Tibial nerve (tissue), 4 donors: ENCODE measurements around the gene CCL20. TPM values are rescaled to one million over a fixed set of nuclear protein-coding genes. Genes with fewer than 3 reads are reported as not detected.

Source experiments
- DNase-seq, 2 donors: peaks; one replicate each; pipeline ENCODE4 v3.0.0-alpha.2; 2019; ENCODE audit warnings: low spot score in 2 of 2
- H3K27ac ChIP-seq, 4 donors: fragments of 200-600 bp; sonication (generic) in 3 of 4; one replicate each; pipeline ENCODE4 v1.5.1; 2017 to 2019; ENCODE audit warnings: mild to moderate bottlenecking in 1 of 4
- H3K27me3 ChIP-seq, 2 donors: fragments of 200-600 bp; sonication (generic) in 1 of 2; one replicate each; pipeline versions ENCODE4 v1.5.1 to v1.6.0; 2017 to 2019
- H3K36me3 ChIP-seq, 3 donors: fragments of 200-600 bp; sonication (generic); one replicate each; pipeline ENCODE4 v1.5.1; 2018 to 2019
- H3K4me1 ChIP-seq, 4 donors: fragments of 200-600 bp; sonication (generic) in 3 of 4; one replicate each; pipeline ENCODE4 v1.5.1; 2017 to 2019
- H3K4me3 ChIP-seq, 4 donors: fragments of 200-600 bp; sonication (generic) in 3 of 4; one replicate each; pipeline ENCODE4 v1.5.1; 2017 to 2019; ENCODE audit warnings: mild to moderate bottlenecking in 1 of 4, moderate library complexity in 1 of 4
- H3K9me3 ChIP-seq, 4 donors: fragments of 200-600 bp; sonication (generic) in 3 of 4; one replicate each; pipeline ENCODE4 v1.5.1; 2017 to 2019
- CTCF ChIP-seq, 5 experiments: fragments of 200-600 bp in 3 of 5; fragments of 450-650 bp in 2 of 5; sonication (generic) in 3 of 5; IDR thresholded peaks; one replicate each; pipeline ENCODE4 v1.5.1; 2016 to 2019; ENCODE audit warnings: antibody characterized with exemption in 5 of 5, mild to moderate bottlenecking in 3 of 5, moderate library complexity in 2 of 5
- EP300 ChIP-seq, 2 donors: sonication (generic); formaldehyde crosslinking; IDR thresholded peaks; one replicate each; pipeline ENCODE4 v1.6.1; 2017; ENCODE audit warnings: antibody characterized with exemption in 2 of 2, mild to moderate bottlenecking in 1 of 2
- POLR2A ChIP-seq, 2 donors: fragments of 450-650 bp; IDR thresholded peaks; one replicate each; pipeline ENCODE4 v1.6.1; 2017; ENCODE audit warnings: antibody characterized with exemption in 2 of 2, mild to moderate bottlenecking in 2 of 2, moderate library complexity in 2 of 2
- WGBS, 2 donors: methylation state at CpG; one replicate each; pipeline ENCODE4 v1.1.5; 2018; 5-methylcytosine and 5-hydroxymethylcytosine counted together
- total RNA-seq, 4 donors: library from RNA; depleted of rRNA; stranded (reverse); fragments of >200 nt; gene quantifications; one replicate each; pipeline ENCODE4 v1.1.0, GENCODE V29; 2016

CCL20 gene
- total RNA-seq, 4 donors from 2014 or later: not detected

- Histone ChIP-seq H3K4me3 (no peak overlapping the region), H3K27me3 (no peaks in the 10 kb centered on the region), H3K27ac (no peak overlapping the region), H3K4me1 (no peaks in the 10 kb centered on the region), H3K36me3 (no peaks in the 10 kb centered on the region), H3K9me3 (no peaks in the 10 kb centered on the region)
- TF ChIP-seq POLR2A (IDR thresholded peaks at IDR 0.05) (no peak), CTCF (IDR thresholded peaks at IDR 0.05) (no peak), EP300 (IDR thresholded peaks at IDR 0.05) (no peak)
- no peak for DNase-seq
- WGBS, 2 donors: 65 to 80% methylated on average over 2 of the region's 2 CpGs
These were observed 10.3 kb downstream of the CCL20 start for GRCh38 chr2:227823922-227824321.

- no peaks in the 10 kb centered on the region for H3K36me3 ChIP-seq
- no peak overlapping the region for H3K27ac ChIP-seq
- no peaks in the 10 kb centered on the region for H3K27me3 ChIP-seq
- TF ChIP-seq POLR2A (IDR thresholded peaks at IDR 0.05) (no peak), EP300 (IDR thresholded peaks at IDR 0.05) (no peak), CTCF (IDR thresholded peaks at IDR 0.05) (no peak)
- H3K4me1 ChIP-seq: no peaks in the 10 kb centered on the region
- H3K9me3 ChIP-seq: no peaks in the 10 kb centered on the region
- no peak for DNase-seq
- H3K4me3 ChIP-seq: no peak overlapping the region
- WGBS, 2 donors: 87 to 88% methylated on average over 7 of the region's 7 CpGs
These were observed 11.1 kb downstream of the CCL20 start for GRCh38 chr2:227824711-227825110.

GRCh38 chr2:227826019-227826521, 12.4 kb downstream of the CCL20 start:
- H3K27ac ChIP-seq: no peak overlapping the region
- no peaks in the 10 kb centered on the region for H3K36me3 ChIP-seq
- no peak overlapping the region for H3K4me3 ChIP-seq
- no peaks in the 10 kb centered on the region for H3K9me3 ChIP-seq
- H3K27me3 ChIP-seq: no peaks in the 10 kb centered on the region
- TF ChIP-seq CTCF (IDR thresholded peaks at IDR 0.05): no peak
- TF ChIP-seq POLR2A (IDR thresholded peaks at IDR 0.05): no peak
- TF ChIP-seq EP300 (IDR thresholded peaks at IDR 0.05): no peak
- H3K4me1 ChIP-seq: no peaks in the 10 kb centered on the region
- DNase-seq: no peak
- WGBS, 2 donors: 50 to 59% methylated on average over 10 of the region's 10 CpGs

GRCh38 chr2:227826563-227826962, 12.9 kb downstream of the CCL20 start:
- Histone ChIP-seq H3K27ac (no peak overlapping the region), H3K4me1 (no peaks in the 10 kb centered on the region)
- WGBS, 2 donors: 22 to 31% methylated on average over 2 of the region's 2 CpGs

GRCh38 chr2:227827143-227827542, 13.5 kb downstream of the CCL20 start:
- no peak for DNase-seq
- TF ChIP-seq CTCF (IDR thresholded peaks at IDR 0.05) (no peak), POLR2A (IDR thresholded peaks at IDR 0.05) (no peak), EP300 (IDR thresholded peaks at IDR 0.05) (no peak)
- Histone ChIP-seq H3K27ac (no peak overlapping the region), H3K36me3 (no peaks in the 10 kb centered on the region), H3K4me3 (no peak overlapping the region), H3K27me3 (no peaks in the 10 kb centered on the region), H3K4me1 (no peaks in the 10 kb centered on the region), H3K9me3 (no peaks in the 10 kb centered on the region)
- WGBS, 2 donors: 87 to 90% methylated on average over 7 of the region's 7 CpGs

More at GRCh38 chr2:227826563-227826962, 12.9 kb downstream of the CCL20 start:
- no peaks in the 10 kb centered on the region for H3K9me3 ChIP-seq
- no peak overlapping the region for H3K4me3 ChIP-seq
- no peaks in the 10 kb centered on the region for H3K27me3 ChIP-seq
- TF ChIP-seq EP300 (IDR thresholded peaks at IDR 0.05) (no peak), POLR2A (IDR thresholded peaks at IDR 0.05) (no peak), CTCF (IDR thresholded peaks at IDR 0.05) (no peak)
- no peaks in the 10 kb centered on the region for H3K36me3 ChIP-seq
- no peak for DNase-seq
